ENCODE data around the gene EDAR. TPM values are rescaled to one million over a fixed set of nuclear protein-coding genes. Genes with fewer than 3 reads are reported as not detected.
A peak's percentile ranks its signal among the peaks of the same experiment; 100 is the strongest.

EDAR gene
- total RNA-seq, 1 donor from 2014 or later = 0.24 TPM

DNA sequence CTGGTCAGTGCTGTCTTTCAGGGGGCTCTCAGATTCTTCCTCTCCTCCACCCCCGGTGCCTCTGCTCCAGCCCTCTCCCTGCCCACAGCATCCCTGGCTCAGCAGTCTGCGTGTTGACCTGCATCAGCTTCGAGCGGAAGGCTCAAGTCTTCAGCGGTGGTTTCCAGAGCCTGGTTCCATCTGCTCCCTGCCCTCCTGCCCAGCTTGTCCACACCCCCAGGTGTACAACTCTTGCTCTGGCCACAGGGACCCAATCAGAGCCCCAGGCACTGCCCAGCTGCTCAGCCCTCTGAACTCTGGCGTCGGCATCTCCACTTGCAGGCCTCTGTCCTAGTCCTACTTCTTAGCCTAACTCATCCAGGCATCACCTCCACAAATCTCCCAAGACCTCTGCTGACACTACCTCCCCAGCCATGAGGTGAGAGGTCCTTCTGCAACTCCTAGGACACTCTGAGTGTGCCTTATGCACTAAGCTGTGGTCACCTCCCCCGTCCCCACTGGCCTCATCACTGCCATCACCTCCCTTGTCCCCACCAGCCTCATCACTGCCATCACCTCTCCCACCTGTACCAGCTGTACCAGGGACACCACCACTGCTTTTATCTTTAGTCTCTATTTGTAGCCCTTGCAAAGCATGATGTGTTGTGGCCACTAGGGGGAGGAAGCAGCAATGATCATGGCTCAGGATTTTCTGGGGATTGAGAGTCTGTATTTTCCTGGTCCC lies 60.9 kb downstream of the EDAR start:
- peak; percentile 84 for TF ChIP-seq CTCF (IDR thresholded peaks at IDR 0.05; ENCODE audit: unreplicated experiment)
- Mint-ChIP-seq H3K27ac (no peak overlapping the region), H3K4me3 (ENCODE audit: low read depth) (no peak overlapping the region)

DNA sequence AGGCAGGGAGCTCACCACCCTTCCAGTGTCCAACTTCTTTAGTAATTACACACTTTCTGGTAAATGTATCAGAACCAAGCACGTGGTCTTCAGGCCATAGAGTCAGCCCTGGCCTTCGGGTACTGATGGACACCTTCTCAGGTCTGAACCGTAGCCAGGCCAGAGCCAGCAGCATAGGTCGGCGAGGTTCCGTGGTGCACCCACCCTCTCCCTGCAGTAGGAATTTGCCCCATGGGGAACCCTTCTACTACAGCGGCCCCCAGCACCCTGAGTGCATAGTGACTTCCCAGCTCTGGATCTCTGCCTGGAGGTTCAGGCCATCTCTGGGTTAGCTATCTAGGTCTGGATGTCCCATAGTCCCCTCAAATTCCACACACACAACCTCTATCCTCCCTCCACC lies 61.6 kb downstream of the EDAR start:
- no peak overlapping the region for H3K27ac Mint-ChIP-seq
- peaks cover 23% of the 10 kb centered on the region for H3K27me3 Mint-ChIP-seq
- no peak overlapping the region for H3K4me3 Mint-ChIP-seq (ENCODE audit: low read depth)
- no peak for TF ChIP-seq CTCF (IDR thresholded peaks at IDR 0.05; ENCODE audit: unreplicated experiment)
- no peaks in the 10 kb centered on the region for H3K9me3 Mint-ChIP-seq (ENCODE audit: low read depth)
- H3K4me1 Mint-ChIP-seq (ENCODE audit: low read depth) = peaks cover 8% of the 10 kb centered on the region
- DNase-seq (ENCODE audit: low spot score, unreplicated experiment) = no peak
- H3K36me3 Mint-ChIP-seq (ENCODE audit: insufficient read depth) = no peaks in the 10 kb centered on the region

More for the DNA sequence above, 60.9 kb downstream of the EDAR start:
- Mint-ChIP-seq H3K4me1 (ENCODE audit: low read depth) (peaks cover 9% of the 10 kb centered on the region), H3K36me3 (ENCODE audit: insufficient read depth) (no peaks in the 10 kb centered on the region), H3K27me3 (peaks cover 19% of the 10 kb centered on the region), H3K9me3 (ENCODE audit: low read depth) (no peaks in the 10 kb centered on the region)
- DNase-seq (ENCODE audit: low spot score, unreplicated experiment) = no peak

GRCh38 chr2:108926561-108927380 lies 62.2 kb downstream of the EDAR start:
- peaks cover 24% of the 10 kb centered on the region for H3K27me3 Mint-ChIP-seq
- no peak overlapping the region for H3K4me3 Mint-ChIP-seq (ENCODE audit: low read depth)
- peaks cover 8% of the 10 kb centered on the region for H3K4me1 Mint-ChIP-seq (ENCODE audit: low read depth)
- DNase-seq (ENCODE audit: low spot score, unreplicated experiment) = no peak
- no peak for TF ChIP-seq CTCF (IDR thresholded peaks at IDR 0.05; ENCODE audit: unreplicated experiment)
- H3K9me3 Mint-ChIP-seq (ENCODE audit: low read depth) = no peaks in the 10 kb centered on the region
- H3K27ac Mint-ChIP-seq = no peak overlapping the region
- H3K36me3 Mint-ChIP-seq (ENCODE audit: insufficient read depth) = no peaks in the 10 kb centered on the region

DNA sequence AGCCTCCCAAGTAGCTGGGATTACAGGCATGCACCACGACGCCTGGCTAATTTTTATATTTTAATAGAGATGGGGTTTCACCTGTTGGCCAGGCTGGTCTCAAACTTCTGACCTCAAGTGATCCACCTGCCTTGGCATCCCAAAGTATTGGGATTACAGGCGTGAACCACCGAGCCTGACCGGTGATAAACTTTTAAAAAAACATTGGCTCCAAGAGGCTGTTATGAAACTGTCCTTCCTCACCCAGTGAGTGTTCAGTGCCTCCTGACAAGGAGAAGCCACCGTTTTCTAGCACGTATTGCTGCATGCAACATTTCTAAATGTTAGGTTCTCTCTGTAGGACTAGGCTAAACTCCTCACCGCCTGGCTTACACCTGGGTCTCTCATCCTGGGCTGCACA lies 63.3 kb downstream of the EDAR start:
- no peak for TF ChIP-seq CTCF (IDR thresholded peaks at IDR 0.05; ENCODE audit: unreplicated experiment)
- Mint-ChIP-seq H3K27ac (no peak overlapping the region), H3K36me3 (ENCODE audit: insufficient read depth) (no peaks in the 10 kb centered on the region), H3K27me3 (peaks cover 24% of the 10 kb centered on the region), H3K4me3 (ENCODE audit: low read depth) (no peak overlapping the region), H3K4me1 (ENCODE audit: low read depth) (peaks cover 8% of the 10 kb centered on the region), H3K9me3 (ENCODE audit: low read depth) (no peaks in the 10 kb centered on the region)
- DNase-seq (ENCODE audit: low spot score, unreplicated experiment) = no peak

DNA sequence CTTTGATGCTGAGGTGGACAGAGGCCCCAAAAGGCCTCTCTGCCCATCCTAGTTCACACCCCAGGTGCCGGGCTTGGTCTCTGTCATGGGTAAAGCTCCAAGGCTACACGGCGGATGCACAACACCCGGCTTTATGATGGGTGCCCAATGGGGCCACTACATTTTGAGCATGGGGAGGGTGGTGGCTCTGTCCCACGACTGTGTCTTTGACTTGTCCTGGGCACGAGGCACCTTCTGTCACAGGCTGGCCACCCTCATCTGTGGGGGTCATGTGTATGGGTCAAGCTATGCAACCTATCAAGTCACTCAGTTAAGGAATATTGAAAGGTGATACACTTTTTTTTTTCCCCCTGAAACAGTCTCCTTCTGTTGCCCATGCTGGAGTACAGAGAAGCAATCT lies 63.7 kb downstream of the EDAR start:
- Mint-ChIP-seq H3K9me3 (ENCODE audit: low read depth) (no peaks in the 10 kb centered on the region), H3K27ac (no peak overlapping the region), H3K4me1 (ENCODE audit: low read depth) (peaks cover 8% of the 10 kb centered on the region), H3K36me3 (ENCODE audit: insufficient read depth) (no peaks in the 10 kb centered on the region), H3K27me3 (peaks cover 24% of the 10 kb centered on the region), H3K4me3 (ENCODE audit: low read depth) (no peak overlapping the region)
- DNase-seq (ENCODE audit: low spot score, unreplicated experiment) = no peak
- no peak for TF ChIP-seq CTCF (IDR thresholded peaks at IDR 0.05; ENCODE audit: unreplicated experiment)

Measured in progenitor cell of endocrine pancreas (in vitro differentiated cells).